Testis (tissue), 3 donors: ENCODE data around the gene CCDC146. TPM values are rescaled to one million over a fixed set of nuclear protein-coding genes. Genes with fewer than 3 reads are reported as not detected.

Experiments
- DNase-seq: peaks from one replicate; pipeline ENCODE4 v3.0.0-alpha.2; 2019
- H3K27ac ChIP-seq, 2 donors: fragments of 200-600 bp; sonication (generic); one replicate each; pipeline ENCODE4 v1.5.1; 2019
- H3K27me3 ChIP-seq: fragments of 200-600 bp; sonication (generic); one replicate; pipeline ENCODE4 v1.5.1; 2019
- H3K36me3 ChIP-seq: fragments of 200-600 bp; sonication (generic); one replicate; pipeline ENCODE4 v1.5.1; 2017; ENCODE audit warnings: low read depth; ENCODE audit errors: missing control alignments
- H3K4me1 ChIP-seq: fragments of 200-600 bp; sonication (generic); one replicate; pipeline ENCODE4 v1.5.1; 2019
- H3K4me3 ChIP-seq, 2 donors: fragments of 200-600 bp; sonication (generic); one replicate each; pipeline ENCODE4 v1.5.1; 2017 to 2019
- H3K9me3 ChIP-seq: fragments of 200-600 bp; sonication (generic); one replicate; pipeline ENCODE4 v1.5.1; 2017
- CTCF ChIP-seq, 3 experiments: fragments of 450-650 bp in 2 of 3; fragments of 200-600 bp in 1 of 3; sonication (generic) in 1 of 3; IDR thresholded peaks; one replicate each; pipeline ENCODE4 v1.5.1; 2016 to 2019; ENCODE audit warnings: antibody characterized with exemption in 3 of 3, mild to moderate bottlenecking in 2 of 3, moderate library complexity in 1 of 3
- POLR2A ChIP-seq: fragments of 450-650 bp; IDR thresholded peaks from one replicate; pipeline ENCODE4 v1.6.1; 2017; ENCODE audit warnings: antibody characterized with exemption, mild to moderate bottlenecking, moderate library complexity
- WGBS, 2 donors: methylation state at CpG; one replicate each; pipeline ENCODE4 v1.1.5; 2018; 5-methylcytosine and 5-hydroxymethylcytosine counted together
- intact Hi-C: fragments of 100-400 bp; cut with DNase I; formaldehyde crosslinking; loops from one replicate; pipeline ENCODE4 v1.15.1; 2023; ENCODE audit warnings: low total_unique reads
- polyA plus RNA-seq: library from polyadenylated mRNA; stranded (reverse); fragments of 350-450 nt; fragmentation: Illumina TruSeq; extraction: RNeasy Lipid Tissue Mini Kit (QIAGEN cat#74804); gene quantifications from one replicate; pipeline ENCODE4 v1.2.3, GENCODE V29; 2014; ENCODE audit warnings: low read depth, low replicate concordance; ENCODE audit not compliant: insufficient read depth
- total RNA-seq, 2 donors: library from RNA; depleted of rRNA; stranded (reverse); fragments of >200 nt; gene quantifications; one replicate each; pipeline ENCODE4 v1.2.3, GENCODE V29; 2016

The CCDC146 gene
- total and polyA plus RNA-seq, 3 donors from 2014 or later: 20.9 to 35.7 (median 34.3) TPM

- Histone ChIP-seq H3K9me3 (no peaks in the 10 kb centered on the region), H3K4me3 (no peak overlapping the region), H3K27ac (no peak overlapping the region), H3K27me3 (no peaks in the 10 kb centered on the region), H3K4me1 (peaks cover 10% of the 10 kb centered on the region), H3K36me3 (no peaks in the 10 kb centered on the region)
- intact Hi-C loops: no loop called here
- DNase-seq: no peak
- TF ChIP-seq POLR2A (no peak), CTCF (IDR thresholded peaks at IDR 0.05) (no peak)
- 26 to 45% methylated on average over 1 of the region's 1 CpG for WGBS, 2 donors
Measured at GRCh38 chr7:77282897-77283296, 160.5 kb downstream of the CCDC146 start.

- Histone ChIP-seq H3K36me3 (no peaks in the 10 kb centered on the region), H3K4me1 (peaks cover 10% of the 10 kb centered on the region), H3K27me3 (no peaks in the 10 kb centered on the region), H3K27ac (no peak overlapping the region), H3K9me3 (no peaks in the 10 kb centered on the region), H3K4me3 (no peak overlapping the region)
- no peak for DNase-seq
- TF ChIP-seq CTCF (IDR thresholded peaks at IDR 0.05) (no peak), POLR2A (no peak)
- 92 to 97% methylated on average over 4 of the region's 4 CpGs for WGBS, 2 donors
- intact Hi-C loops: no loop called here
Measured at GRCh38 chr7:77284005-77284404, 161.6 kb downstream of the CCDC146 start.

GRCh38 chr7:77284616-77285015, 162.2 kb downstream of the CCDC146 start:
- intact Hi-C loops: no loop called here
- Histone ChIP-seq H3K9me3 (no peaks in the 10 kb centered on the region), H3K36me3 (no peaks in the 10 kb centered on the region), H3K4me1 (peaks cover 10% of the 10 kb centered on the region), H3K27me3 (no peaks in the 10 kb centered on the region), H3K27ac (no peak overlapping the region), H3K4me3 (no peak overlapping the region)
- 66 to 84% methylated on average over 2 of the region's 2 CpGs for WGBS, 2 donors
- TF ChIP-seq CTCF (IDR thresholded peaks at IDR 0.05) (no peak), POLR2A (no peak)
- no peak for DNase-seq

- no peaks in the 10 kb centered on the region for H3K36me3 ChIP-seq
- no peak for DNase-seq
- H3K27me3 ChIP-seq: no peaks in the 10 kb centered on the region
- H3K27ac ChIP-seq: no peak overlapping the region
- no peaks in the 10 kb centered on the region for H3K4me1 ChIP-seq
- H3K4me3 ChIP-seq: no peak overlapping the region
- intact Hi-C loops: no loop called here
- TF ChIP-seq POLR2A: no peak
- no peak for TF ChIP-seq CTCF (IDR thresholded peaks at IDR 0.05)
- WGBS, 2 donors: 68 to 81% methylated on average over 7 of the region's 7 CpGs
- H3K9me3 ChIP-seq: no peaks in the 10 kb centered on the region
Measured at GRCh38 chr7:77288676-77289320, 166.4 kb downstream of the CCDC146 start.

- no peak for DNase-seq
- WGBS, 2 donors: 93 to 96% methylated on average over 3 of the region's 3 CpGs
- intact Hi-C loops: no loop called here
- H3K27ac ChIP-seq: no peak overlapping the region
- no peak for TF ChIP-seq CTCF (IDR thresholded peaks at IDR 0.05)
- TF ChIP-seq POLR2A: no peak
- no peak overlapping the region for H3K4me3 ChIP-seq
- no peaks in the 10 kb centered on the region for H3K4me1 ChIP-seq
- no peaks in the 10 kb centered on the region for H3K9me3 ChIP-seq
- H3K36me3 ChIP-seq: no peaks in the 10 kb centered on the region
- H3K27me3 ChIP-seq: no peaks in the 10 kb centered on the region
Measured at GRCh38 chr7:77289387-77289786, 167.0 kb downstream of the CCDC146 start.
